Activated CD8-positive, alpha-beta T cell treated with anti-CD3 and anti-CD28 coated beads, Interleukin-2, amount 10 ng/mL, durations not matched to agents 7 days and 5 days (primary cell): ENCODE results near the gene CCL19. TPM values are rescaled to one million over a fixed set of nuclear protein-coding genes. Genes with fewer than 3 reads are reported as not detected.
A peak's percentile ranks its signal among the peaks of the same experiment; 100 is the strongest.

Experiments used
- ATAC-seq: fragments of 150-1000 bp; cut with Tn5 transposase; one replicate; pipeline ENCODE4 v1.10.0; 2021; ENCODE audit warnings: moderate library complexity
- CTCF ChIA-PET: fragments of 350-600 bp; sonication (Branson Sonifier 250); formaldehyde crosslinking; loops from one replicate; lab custom pipeline; 2021; ENCODE audit warnings: antibody characterized with exemption; lab: Charles Lee
- POLR2A ChIA-PET: fragments of 350-600 bp; sonication (Branson Sonifier 250); formaldehyde crosslinking; loops from one replicate; lab custom pipeline; 2021; ENCODE audit warnings: antibody characterized with exemption; lab: Charles Lee
- DNase-seq: peaks from one replicate; pipeline ENCODE4 v3.0.0-alpha.2; 2020
- H3K27ac Mint-ChIP-seq: one replicate; pipeline ENCODE4 v1.8.0; 2021; ENCODE audit warnings: mild to moderate bottlenecking, mixed read lengths
- H3K27me3 Mint-ChIP-seq: one replicate; pipeline ENCODE4 v1.8.0; 2021; ENCODE audit warnings: low read depth, mixed read lengths
- H3K36me3 Mint-ChIP-seq: one replicate; pipeline ENCODE4 v1.8.0; 2021; ENCODE audit warnings: low read depth, mixed read lengths
- H3K4me1 Mint-ChIP-seq: one replicate; pipeline ENCODE4 v1.8.0; 2021; ENCODE audit warnings: low read depth, mixed read lengths
- H3K4me3 Mint-ChIP-seq: one replicate; pipeline ENCODE4 v1.8.0; 2021; ENCODE audit warnings: mild to moderate bottlenecking, mixed read lengths
- H3K9me3 Mint-ChIP-seq: one replicate; pipeline ENCODE4 v1.8.0; 2022; ENCODE audit warnings: mixed read lengths; ENCODE audit not compliant: insufficient read depth
- total RNA-seq, 2 experiments: library from RNA; stranded (reverse); gene quantifications; one replicate each; pipeline ENCODE4 v1.2.3, GENCODE V29; 2021

Gene CCL19
- total RNA-seq, 2 experiments from 2014 or later, result not detected

DNA sequence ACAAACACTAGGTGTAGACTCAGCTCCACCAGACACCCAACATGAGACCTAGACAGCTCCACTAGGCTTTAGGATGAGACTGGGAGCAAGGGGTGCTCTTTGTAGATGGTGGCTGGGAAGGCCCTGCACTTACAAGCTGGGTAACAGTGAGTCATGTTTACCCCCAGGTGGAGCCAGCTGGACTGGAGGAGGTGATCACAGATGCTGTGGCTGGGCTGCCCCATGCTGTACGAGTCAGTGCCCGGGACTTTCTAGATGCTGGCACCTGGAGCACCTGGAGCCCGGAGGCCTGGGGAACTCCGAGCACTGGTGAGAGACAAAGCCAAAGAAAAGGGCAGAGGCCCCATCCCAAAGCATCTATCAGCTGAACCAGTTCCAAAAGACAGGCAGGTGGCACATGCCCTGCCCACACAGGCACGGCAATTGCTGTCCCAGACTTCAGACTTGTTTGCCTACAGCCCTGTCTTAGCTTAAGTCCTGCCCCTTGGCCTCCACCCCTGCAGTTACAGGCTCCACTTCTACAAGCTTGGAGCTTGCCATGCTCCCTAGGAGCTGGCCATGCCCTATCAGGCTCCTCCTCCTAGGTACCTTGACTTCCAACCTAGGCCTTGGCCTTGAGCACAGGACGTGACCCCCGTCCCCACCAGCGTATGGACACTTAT lies 31.4 kb downstream of the CCL19 start:
- ATAC-seq (no peak), DNase-seq (no peak)
- no peaks in the 10 kb centered on the region for H3K27me3 Mint-ChIP-seq
- peaks cover 33% of the 10 kb centered on the region for H3K4me1 Mint-ChIP-seq
- POLR2A ChIA-PET, result interaction anchor here (0.9 to 1.8 kb wide), 3 partner anchors 12 to 22 kb away, joined by 3 to 6 read pairs (median 4); partner anchors contain the start of genes GALT and SIGMAR1
- CTCF ChIA-PET, result interaction anchor here (1.0 to 6.3 kb wide), 2 partner anchors 11 to 22 kb away, joined by 3 to 86 read pairs; partner anchors contain the start of genes GALT, IL11RA and SIGMAR1
- no peak overlapping the region for H3K27ac Mint-ChIP-seq
- peaks cover 11% of the 10 kb centered on the region for H3K36me3 Mint-ChIP-seq
- no peaks in the 10 kb centered on the region for H3K9me3 Mint-ChIP-seq
- no peak overlapping the region for H3K4me3 Mint-ChIP-seq

DNA sequence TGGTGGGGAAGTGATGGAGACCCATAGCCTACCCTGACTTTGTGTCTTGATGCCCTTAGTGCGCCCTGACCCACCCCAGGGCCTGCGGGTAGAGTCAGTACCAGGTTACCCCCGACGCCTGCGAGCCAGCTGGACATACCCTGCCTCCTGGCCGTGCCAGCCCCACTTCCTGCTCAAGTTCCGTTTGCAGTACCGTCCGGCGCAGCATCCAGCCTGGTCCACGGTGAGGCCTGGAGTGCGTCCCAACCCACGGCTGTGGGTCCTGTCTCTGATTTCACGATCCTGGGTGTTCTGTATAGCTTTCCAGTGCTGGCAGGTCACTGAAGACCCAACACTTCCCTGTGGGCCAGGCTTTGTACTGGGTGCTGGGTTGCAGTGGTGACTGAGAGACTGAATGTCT lies 32.6 kb downstream of the CCL19 start:
- POLR2A ChIA-PET, result no interaction called here
- ATAC-seq (no peak), DNase-seq (no peak)
- Mint-ChIP-seq H3K9me3 (no peaks in the 10 kb centered on the region), H3K27me3 (no peaks in the 10 kb centered on the region), H3K4me1 (peaks cover 20% of the 10 kb centered on the region), H3K36me3 (peaks cover 11% of the 10 kb centered on the region), H3K27ac (no peak overlapping the region), H3K4me3 (no peak overlapping the region)
- CTCF ChIA-PET, result interaction anchor here (3.9 kb wide), 1 partner anchor 12 kb away, joined by 22 read pairs; the partner anchor contains the start of gene GALT

DNA sequence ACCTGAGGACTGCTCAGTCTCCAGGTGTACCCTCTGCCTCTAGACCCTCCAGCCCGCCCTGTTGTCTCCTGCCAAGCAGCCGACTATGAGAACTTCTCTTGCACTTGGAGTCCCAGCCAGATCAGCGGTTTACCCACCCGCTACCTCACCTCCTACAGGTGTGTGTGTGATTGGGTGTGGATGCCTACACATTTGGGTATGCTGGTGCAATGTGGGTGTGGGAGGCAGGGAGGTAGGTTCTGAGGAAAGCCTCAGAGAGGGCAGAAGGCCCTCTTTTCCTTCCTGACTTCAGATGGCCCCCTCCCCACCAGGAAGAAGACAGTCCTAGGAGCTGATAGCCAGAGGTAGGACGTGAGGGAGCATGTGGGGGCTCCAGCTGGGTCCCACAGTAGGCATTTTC lies 34.1 kb downstream of the CCL19 start:
- no peak for ATAC-seq
- Mint-ChIP-seq H3K27ac (no peak overlapping the region), H3K4me3 (no peak overlapping the region), H3K4me1 (peaks cover 16% of the 10 kb centered on the region), H3K9me3 (no peaks in the 10 kb centered on the region), H3K36me3 (peaks cover 8% of the 10 kb centered on the region), H3K27me3 (no peaks in the 10 kb centered on the region)
- ChIA-PET CTCF (interaction anchor here (1.2 to 3.9 kb wide), 4 partner anchors 8 to 46 kb away, joined by 3 to 22 read pairs (median 6); partner anchors contain the start of genes GALT and SIGMAR1), POLR2A (interaction anchor here (1.3 to 3.0 kb wide), 2 partner anchors 8 to 10 kb away, joined by 5 to 11 read pairs; partner anchors contain the start of gene GALT)
- no peak for DNase-seq

DNA sequence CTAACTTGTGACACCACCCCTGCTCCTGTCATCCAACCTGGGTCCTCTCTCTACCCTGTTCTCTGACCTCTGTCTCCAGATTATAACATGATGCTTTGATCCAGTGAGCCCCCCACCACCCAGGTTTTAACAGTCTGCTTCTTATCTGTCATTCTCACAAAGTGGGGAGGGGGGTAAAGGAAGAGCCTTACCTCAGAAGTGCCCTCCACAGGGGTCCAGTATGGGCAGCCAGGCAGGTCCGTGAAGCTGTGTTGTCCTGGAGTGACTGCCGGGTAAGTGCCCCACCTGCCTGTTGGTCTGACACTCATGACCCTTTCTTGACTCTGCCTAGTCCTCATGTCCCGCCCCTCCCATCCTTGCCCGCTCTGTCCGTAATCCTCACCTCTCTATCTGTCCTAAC lies 35.7 kb downstream of the CCL19 start:
- DNase-seq (no peak), ATAC-seq (no peak)
- no peak overlapping the region for H3K27ac Mint-ChIP-seq
- no peaks in the 10 kb centered on the region for H3K27me3 Mint-ChIP-seq
- no peaks in the 10 kb centered on the region for H3K9me3 Mint-ChIP-seq
- POLR2A ChIA-PET, result interaction anchor here (0.9 to 3.0 kb wide), 4 partner anchors 8 to 35 kb away, joined by 3 to 11 read pairs (median 3); partner anchors contain the start of genes DCTN3 and GALT
- peaks cover 14% of the 10 kb centered on the region for H3K4me1 Mint-ChIP-seq
- H3K36me3 Mint-ChIP-seq, result peaks cover 4% of the 10 kb centered on the region
- CTCF ChIA-PET, result interaction anchor here (1.8 to 3.9 kb wide), 2 partner anchors 8 to 9 kb away, joined by 6 to 22 read pairs; partner anchors contain the start of gene GALT
- H3K4me3 Mint-ChIP-seq, result no peak overlapping the region

DNA sequence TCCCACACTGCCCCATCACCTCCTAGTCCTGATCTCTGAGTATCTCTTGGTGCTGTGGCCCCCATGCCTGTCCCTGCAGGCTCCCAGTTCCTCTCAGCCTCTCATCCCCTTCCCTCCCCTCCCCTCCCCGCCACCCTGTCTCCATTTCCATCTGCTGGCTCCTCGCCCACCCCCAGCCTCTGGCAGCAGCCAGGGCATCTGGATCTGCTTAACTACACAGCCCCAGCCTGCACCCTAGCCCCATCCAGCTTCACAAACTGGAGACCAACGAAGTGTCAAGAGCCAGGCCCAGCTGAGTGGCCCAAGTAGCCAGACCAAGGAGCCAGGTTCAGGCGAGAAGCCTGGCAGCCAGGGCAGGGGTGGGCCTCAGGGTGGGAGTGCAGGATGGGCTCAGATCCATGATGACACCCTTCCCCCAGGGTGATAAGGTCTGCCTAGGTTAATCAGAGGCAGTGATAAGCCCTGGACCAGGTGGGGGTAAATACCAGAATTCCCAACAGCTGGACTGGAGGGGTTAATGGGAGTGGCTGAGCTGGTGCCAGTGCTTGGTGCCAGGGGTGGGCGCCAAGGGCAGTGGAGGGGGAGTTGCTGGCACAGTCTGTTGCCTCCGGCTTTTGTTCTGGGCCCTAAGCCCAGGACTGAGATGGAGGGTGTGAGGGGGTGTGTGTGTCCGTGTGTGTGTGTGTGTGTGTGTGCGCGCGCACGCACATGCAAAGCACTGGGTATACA lies 36.6 kb downstream of the CCL19 start:
- peaks cover 4% of the 10 kb centered on the region for H3K36me3 Mint-ChIP-seq
- H3K27ac Mint-ChIP-seq, result no peak overlapping the region
- H3K4me1 Mint-ChIP-seq, result peaks cover 19% of the 10 kb centered on the region
- no peaks in the 10 kb centered on the region for H3K9me3 Mint-ChIP-seq
- ChIA-PET CTCF (interaction anchor here (3.9 kb wide), 1 partner anchor 8 kb away, joined by 22 read pairs; the partner anchor contains the start of gene GALT), POLR2A (interaction anchor here (0.7 kb wide), 1 partner anchor 442 kb away, joined by 3 read pairs; no protein-coding TSS in a partner anchor)
- H3K27me3 Mint-ChIP-seq, result no peaks in the 10 kb centered on the region
- DNase-seq (no peak), ATAC-seq (no peak)
- no peak overlapping the region for H3K4me3 Mint-ChIP-seq

- CTCF ChIA-PET, result interaction anchor here (1.2 kb wide), 1 partner anchor 9 kb away, joined by 3 read pairs; no protein-coding TSS in a partner anchor
- no peak overlapping the region for H3K27ac Mint-ChIP-seq
- no peaks in the 10 kb centered on the region for H3K9me3 Mint-ChIP-seq
- no peaks in the 10 kb centered on the region for H3K27me3 Mint-ChIP-seq
- H3K4me1 Mint-ChIP-seq, result peaks cover 30% of the 10 kb centered on the region
- DNase-seq (no peak), ATAC-seq (no peak)
- H3K36me3 Mint-ChIP-seq, result peaks cover 13% of the 10 kb centered on the region
- POLR2A ChIA-PET, result interaction anchor here (0.7 to 1.1 kb wide), 3 partner anchors 10 to 443 kb away, joined by 3 to 5 read pairs (median 4); partner anchors contain the start of gene CCL27
- H3K4me3 Mint-ChIP-seq, result no peak overlapping the region
Observed at GRCh38 chr9:34653151-34654072, 37.7 kb downstream of the CCL19 start.

DNA sequence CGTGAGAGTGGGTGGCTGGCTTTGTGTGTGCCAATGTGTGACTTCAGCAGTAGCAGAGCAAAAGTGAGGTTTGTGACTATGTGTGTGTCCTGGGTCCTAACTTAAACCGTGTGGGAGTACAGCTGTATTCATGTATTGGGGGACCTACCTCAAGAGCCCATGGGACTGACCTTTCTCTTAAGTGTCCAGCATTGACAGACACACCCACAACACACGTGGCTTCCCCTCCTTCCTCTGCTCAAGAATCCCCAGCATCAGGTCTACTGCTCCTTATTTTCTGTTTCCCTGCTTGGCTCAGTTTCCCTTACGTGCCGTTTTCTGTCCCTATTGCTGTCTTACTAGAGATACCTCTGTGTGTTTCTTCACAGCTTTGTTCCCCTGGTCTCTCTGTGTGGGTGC lies 38.5 kb downstream of the CCL19 start:
- no peak overlapping the region for H3K4me3 Mint-ChIP-seq
- no peak overlapping the region for H3K27ac Mint-ChIP-seq
- H3K36me3 Mint-ChIP-seq, result peaks cover 20% of the 10 kb centered on the region
- ATAC-seq (no peak), DNase-seq (no peak)
- ChIA-PET POLR2A (interaction anchor here (1.0 to 1.1 kb wide), 2 partner anchors 11 to 14 kb away, joined by 4 to 5 read pairs; partner anchors contain the start of gene CCL27), CTCF (interaction anchor here (1.2 kb wide), 1 partner anchor 9 kb away, joined by 3 read pairs; no protein-coding TSS in a partner anchor)
- H3K27me3 Mint-ChIP-seq, result no peaks in the 10 kb centered on the region
- H3K9me3 Mint-ChIP-seq, result no peaks in the 10 kb centered on the region
- H3K4me1 Mint-ChIP-seq, result peaks cover 38% of the 10 kb centered on the region

DNA sequence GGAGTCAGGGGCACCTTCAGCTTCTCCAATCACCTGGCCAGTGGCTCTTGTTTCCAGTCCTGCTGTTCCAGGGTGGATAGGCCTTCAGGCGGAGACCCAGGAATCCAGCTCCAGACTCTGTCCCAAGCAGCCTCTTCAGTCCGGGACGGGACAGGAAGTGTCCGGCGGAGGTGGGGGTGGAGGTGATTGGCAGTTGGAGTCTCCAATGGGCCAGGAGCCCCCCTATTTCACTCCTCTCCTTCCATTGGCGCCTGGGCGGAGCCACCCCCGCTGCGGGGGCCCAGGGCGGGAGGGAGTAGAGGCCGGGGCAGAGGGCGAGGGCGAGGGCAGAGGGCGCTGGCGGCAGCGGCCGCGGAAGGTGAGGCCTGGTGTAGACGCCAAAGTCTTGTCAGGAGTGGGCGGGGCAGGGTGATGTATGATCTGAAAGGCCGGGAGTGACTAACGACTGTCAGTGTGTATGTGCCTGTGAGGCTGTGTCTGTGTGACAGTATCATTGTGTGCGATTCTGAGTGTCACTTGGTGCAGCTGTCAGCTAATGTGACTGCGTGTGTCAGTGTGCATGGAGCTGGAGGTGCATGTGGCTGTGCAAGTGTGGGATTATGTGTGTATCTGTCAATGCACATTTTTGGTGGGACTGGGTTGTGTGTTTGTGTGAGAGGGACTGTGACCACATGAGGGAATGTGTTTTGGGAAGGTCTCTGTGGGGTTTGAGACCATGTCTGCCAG lies 39.0 kb downstream of the CCL19 start, which contains the start of gene IL11RA:
IL11RA (plus strand) TSS at position 310 of the 726 bp plus-strand sequence. CDS start 3,033 bp downstream, outside the sequence.
- Mint-ChIP-seq H3K4me3 (no peak within 1 kb of the TSS), H3K27ac (no peak within 1 kb of the TSS), H3K9me3 (no peaks in the 10 kb centered on the region), H3K27me3 (no peaks in the 10 kb centered on the region), H3K4me1 (peaks cover 42% of the 10 kb centered on the region), H3K36me3 (peaks cover 26% of the 10 kb centered on the region)
- ATAC-seq (no peak), DNase-seq (peak; percentile 33)
- POLR2A ChIA-PET, result interaction anchor here (0.5 to 1.1 kb wide), 2 partner anchors 11 to 14 kb away, joined by 3 to 4 read pairs; partner anchors contain the start of gene CCL27
- CTCF ChIA-PET, result interaction anchor here (1.2 to 6.8 kb wide), 2 partner anchors 10 kb away, joined by 3 to 86 read pairs; partner anchors contain the start of gene CCL27

GRCh38 chr9:34651321-34651720 lies 39.8 kb downstream of the CCL19 start:
- Mint-ChIP-seq H3K4me1 (peaks cover 44% of the 10 kb centered on the region), H3K27me3 (no peaks in the 10 kb centered on the region), H3K27ac (no peak overlapping the region), H3K36me3 (peaks cover 28% of the 10 kb centered on the region), H3K4me3 (no peak overlapping the region), H3K9me3 (no peaks in the 10 kb centered on the region)
- CTCF ChIA-PET, result interaction anchor here (6.8 kb wide), 1 partner anchor 11 kb away, joined by 86 read pairs; the partner anchor contains the start of gene CCL27
- POLR2A ChIA-PET, result interaction anchor here (0.5 kb wide), 1 partner anchor 13 kb away, joined by 3 read pairs; no protein-coding TSS in a partner anchor
- DNase-seq (no peak), ATAC-seq (no peak)

GRCh38 chr9:34650816-34651215 lies 40.3 kb downstream of the CCL19 start:
- H3K4me3 Mint-ChIP-seq, result no peak overlapping the region
- CTCF ChIA-PET, result interaction anchor here (6.8 kb wide), 1 partner anchor 12 kb away, joined by 86 read pairs; the partner anchor contains the start of gene CCL27
- no peaks in the 10 kb centered on the region for H3K9me3 Mint-ChIP-seq
- no peak for ATAC-seq
- no peaks in the 10 kb centered on the region for H3K27me3 Mint-ChIP-seq
- peaks cover 49% of the 10 kb centered on the region for H3K4me1 Mint-ChIP-seq
- H3K27ac Mint-ChIP-seq, result no peak overlapping the region
- DNase-seq, result no peak
- peaks cover 28% of the 10 kb centered on the region for H3K36me3 Mint-ChIP-seq
- POLR2A ChIA-PET, result interaction anchor here (0.8 kb wide), 1 partner anchor 14 kb away, joined by 3 read pairs; no protein-coding TSS in a partner anchor
